Neural progenitor cell (in vitro differentiated cells): Measurements from ENCODE around the gene SLC38A8.

ENCODE experiments used
- EZH2 ChIP-seq: fragments of 200-600 bp; sonication (generic); IDR thresholded peaks from 2 replicates; pipeline ENCODE4 v1.6.1; 2017; ENCODE audit warnings: antibody characterized with exemption, mild to moderate bottlenecking, moderate library complexity
- TF ChIP-seq, protein P1 (sequence below): fragments of 200-600 bp; sonication (generic); IDR thresholded peaks from 2 replicates; pipeline ENCODE4 v1.5.1; 2017; ENCODE audit warnings: antibody characterized with exemption, mild to moderate bottlenecking

DNA sequence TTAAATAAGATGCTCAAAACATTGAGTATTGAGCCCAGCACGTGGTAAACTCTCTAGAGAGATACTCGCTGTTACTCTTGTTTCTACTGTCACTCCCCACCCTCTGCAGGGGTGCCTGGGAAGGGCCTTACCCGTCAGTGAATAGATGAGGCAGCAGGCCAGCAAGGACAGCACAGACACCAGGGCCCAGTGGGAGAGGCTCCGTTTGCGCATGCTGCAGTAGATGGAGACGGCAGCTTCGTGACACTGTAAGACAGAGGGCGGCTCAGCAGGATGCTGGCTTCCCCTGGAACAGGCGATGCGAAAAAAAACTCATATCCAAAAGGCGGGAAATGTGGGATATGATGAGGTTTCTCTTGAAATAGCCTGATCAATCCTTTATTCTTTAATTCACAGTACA is 20.0 kb downstream of the SLC38A8 start:
- TF ChIP-seq, protein P1, sequence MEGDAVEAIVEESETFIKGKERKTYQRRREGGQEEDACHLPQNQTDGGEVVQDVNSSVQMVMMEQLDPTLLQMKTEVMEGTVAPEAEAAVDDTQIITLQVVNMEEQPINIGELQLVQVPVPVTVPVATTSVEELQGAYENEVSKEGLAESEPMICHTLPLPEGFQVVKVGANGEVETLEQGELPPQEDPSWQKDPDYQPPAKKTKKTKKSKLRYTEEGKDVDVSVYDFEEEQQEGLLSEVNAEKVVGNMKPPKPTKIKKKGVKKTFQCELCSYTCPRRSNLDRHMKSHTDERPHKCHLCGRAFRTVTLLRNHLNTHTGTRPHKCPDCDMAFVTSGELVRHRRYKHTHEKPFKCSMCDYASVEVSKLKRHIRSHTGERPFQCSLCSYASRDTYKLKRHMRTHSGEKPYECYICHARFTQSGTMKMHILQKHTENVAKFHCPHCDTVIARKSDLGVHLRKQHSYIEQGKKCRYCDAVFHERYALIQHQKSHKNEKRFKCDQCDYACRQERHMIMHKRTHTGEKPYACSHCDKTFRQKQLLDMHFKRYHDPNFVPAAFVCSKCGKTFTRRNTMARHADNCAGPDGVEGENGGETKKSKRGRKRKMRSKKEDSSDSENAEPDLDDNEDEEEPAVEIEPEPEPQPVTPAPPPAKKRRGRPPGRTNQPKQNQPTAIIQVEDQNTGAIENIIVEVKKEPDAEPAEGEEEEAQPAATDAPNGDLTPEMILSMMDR, result no peak
- TF ChIP-seq EZH2, result no peak
